Activated naive CD4-positive, alpha-beta T cell treated with anti-CD3 and anti-CD28 coated beads for 36 hours (primary cell): ENCODE results near the gene GALNT6. TPM values are rescaled to one million over a fixed set of nuclear protein-coding genes. Genes with fewer than 3 reads are reported as not detected.
A peak's percentile ranks its signal among the peaks of the same experiment; 100 is the strongest.

Experiments
- CTCF ChIA-PET: fragments of 350-600 bp; sonication (Branson Sonifier 250); formaldehyde crosslinking; loops from one replicate; lab custom pipeline; 2021; ENCODE audit warnings: antibody characterized with exemption; lab: Charles Lee
- DNase-seq: peaks from one replicate; pipeline ENCODE4 v3.0.0-alpha.2; 2020
- H3K27ac Mint-ChIP-seq: one replicate; pipeline ENCODE4 v1.8.0; 2021; ENCODE audit warnings: mild to moderate bottlenecking, mixed read lengths
- H3K27me3 Mint-ChIP-seq: one replicate; pipeline ENCODE4 v1.8.0; 2021; ENCODE audit warnings: low read depth, mixed read lengths
- H3K36me3 Mint-ChIP-seq: one replicate; pipeline ENCODE4 v1.8.0; 2021; ENCODE audit warnings: low read depth, mixed read lengths
- H3K4me1 Mint-ChIP-seq: one replicate; pipeline ENCODE4 v1.8.0; 2021; ENCODE audit warnings: low read depth, mixed read lengths
- H3K4me3 Mint-ChIP-seq: one replicate; pipeline ENCODE4 v1.8.0; 2021; ENCODE audit warnings: mild to moderate bottlenecking, moderate library complexity, mixed read lengths
- H3K9me3 Mint-ChIP-seq: one replicate; pipeline ENCODE4 v1.8.0; 2021; ENCODE audit warnings: mixed read lengths
- intact Hi-C: fragments of 100-400 bp; cut with micrococcal nuclease; formaldehyde crosslinking; loops from one replicate; pipeline ENCODE4 v1.15.1; 2023
- total RNA-seq, 2 experiments: library from RNA; stranded (reverse); gene quantifications; one replicate each; pipeline ENCODE4 v1.2.3, GENCODE V29; 2021

GALNT6 gene
- total RNA-seq, 2 experiments from 2014 or later, result 5.1 to 5.4 TPM

- no peak for DNase-seq
- H3K27me3 Mint-ChIP-seq, result no peaks in the 10 kb centered on the region
- H3K9me3 Mint-ChIP-seq, result no peaks in the 10 kb centered on the region
- H3K4me3 Mint-ChIP-seq, result no peak overlapping the region
- peaks cover 57% of the 10 kb centered on the region for H3K4me1 Mint-ChIP-seq
- peak overlapping the region; percentile 15 for H3K27ac Mint-ChIP-seq
- intact Hi-C loops, result loop anchor here (1.0 kb wide), 1 partner anchor 28 kb away; no protein-coding TSS in a partner anchor
- CTCF ChIA-PET, result interaction anchor here (0.7 to 1.2 kb wide), 5 partner anchors 11 to 92 kb away, joined by 3 to 8 read pairs (median 3); no protein-coding TSS in a partner anchor
- peaks cover 20% of the 10 kb centered on the region for H3K36me3 Mint-ChIP-seq
Measured at GRCh38 chr12:51307655-51308593, 83.3 kb downstream of the GALNT6 start.

DNA sequence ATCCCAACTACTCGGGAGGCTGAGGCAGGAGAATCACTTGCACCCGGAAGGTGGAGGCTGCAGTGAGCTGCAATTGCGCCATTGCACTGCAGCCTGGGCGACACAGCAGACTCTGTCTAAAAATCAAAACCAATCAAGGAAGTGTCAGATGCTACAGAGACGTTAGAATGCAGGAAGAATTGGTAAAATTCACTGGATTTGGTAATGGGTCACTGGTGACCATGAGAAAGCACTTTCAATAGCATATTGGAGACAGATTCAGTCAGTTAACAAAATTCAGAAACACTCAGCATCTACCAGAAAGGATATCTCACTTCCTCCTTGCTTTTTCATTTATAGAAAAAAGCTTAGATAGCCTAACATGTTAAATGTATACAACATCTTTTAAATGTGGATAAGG is 84.7 kb downstream of the GALNT6 start:
- H3K27ac Mint-ChIP-seq, result no peak overlapping the region
- H3K4me1 Mint-ChIP-seq, result peaks cover 46% of the 10 kb centered on the region
- no peaks in the 10 kb centered on the region for H3K27me3 Mint-ChIP-seq
- H3K4me3 Mint-ChIP-seq, result no peak overlapping the region
- peaks cover 17% of the 10 kb centered on the region for H3K36me3 Mint-ChIP-seq
- CTCF ChIA-PET, result interaction anchor here (1.1 to 1.8 kb wide), 2 partner anchors 34 kb away, joined by 4 to 10 read pairs; no protein-coding TSS in a partner anchor
- intact Hi-C loops, result no loop called here
- DNase-seq, result no peak
- no peaks in the 10 kb centered on the region for H3K9me3 Mint-ChIP-seq

Other genes with a start within 250 kb of the GALNT6 start
- gene TFCP2, start 218.3 kb downstream of the GALNT6 start, total RNA-seq, result 10 to 100 TPM; 23.6 to 25.4 TPM
- 1 to 10 TPM; 7.8 TPM for gene POU6F1, start 173.3 kb downstream of the GALNT6 start, total RNA-seq
- gene DAZAP2, start 152.6 kb downstream of the GALNT6 start, total RNA-seq, result 100 to 1,000 TPM; 106 to 107 TPM
- 1 to 10 TPM in 1 of 2 experiments, under 1 TPM in 1; 0.54 to 1.2 TPM for gene SMAGP, start 121.0 kb downstream of the GALNT6 start, total RNA-seq
- 10 to 100 TPM; 32.9 to 33.8 TPM for gene BIN2, start 67.2 kb downstream of the GALNT6 start, total RNA-seq
- gene CELA1, start 44.7 kb downstream of the GALNT6 start, total RNA-seq, result under 1 TPM in 1 of 2 experiments, not detected in 1; 0.29 TPM
- 1 to 10 TPM in 1 of 2 experiments, under 1 TPM in 1; 0.89 to 1.8 TPM for gene SLC4A8, start 33.4 kb upstream of the GALNT6 start, total RNA-seq
- gene SCN8A, start 199.8 kb upstream of the GALNT6 start, total RNA-seq, result under 1 TPM; 0.42 to 0.50 TPM